HEK293 (cell line): ENCODE measurements around the gene CXCL16.

ENCODE experiments used
- CTCF ChIP-seq: fragments of 450-650 bp; formaldehyde crosslinking; IDR thresholded peaks from 2 replicates; pipeline ENCODE4 v1.5.1; 2016; ENCODE audit warnings: missing biosample characterization, missing genetic modification characterization
- TCF7L2 ChIP-seq: IDR thresholded peaks from 2 replicates; pipeline ENCODE4 v1.6.1; 2011; ENCODE audit warnings: low read depth, mild to moderate bottlenecking, inconsistent platforms, low read length, moderate library complexity, borderline replicate concordance

DNA sequence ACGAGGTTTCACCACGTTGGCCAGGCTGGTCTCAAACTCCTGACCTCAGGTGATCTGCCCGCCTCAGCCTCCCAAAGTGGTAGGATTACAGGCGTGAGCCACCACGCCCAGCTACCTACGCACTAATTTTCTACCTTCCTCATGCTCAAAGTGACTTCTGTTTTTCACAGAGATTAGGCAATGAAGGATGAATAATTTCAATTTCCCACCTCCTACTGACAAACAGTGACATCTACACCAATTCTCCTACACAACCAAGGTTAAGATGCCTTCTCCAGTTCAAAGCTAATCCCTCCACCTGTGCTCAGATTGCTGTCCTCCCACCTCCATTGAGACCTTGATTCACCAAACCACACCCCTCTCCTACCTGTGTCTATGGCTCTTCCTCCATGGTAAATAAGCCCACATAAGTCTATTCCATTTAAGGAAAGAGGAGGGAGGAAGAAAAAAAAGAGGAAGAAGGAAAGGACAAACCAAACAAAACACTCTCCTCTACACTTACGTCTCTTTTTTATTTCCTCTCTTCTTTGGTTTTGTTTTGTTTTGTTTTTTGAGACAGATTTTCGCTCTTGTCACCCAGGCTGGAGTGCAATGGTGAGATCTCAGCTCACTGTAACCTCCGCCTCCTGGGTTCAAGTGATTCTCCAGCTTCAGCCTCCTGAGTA is 13.9 kb downstream of the CXCL16 start:
- TF ChIP-seq CTCF (tag by site-specific recombination) = no peak
- TF ChIP-seq TCF7L2 = no peak
